RWPE2 (cell line): Measurements from ENCODE around the gene CDK3.

Experiments
- ATAC-seq: fragments of 200-7000 bp; cut with Tn5 transposase; 3 replicates; pipeline ENCODE4 v1.9.1; 2021; ENCODE audit warnings: low read depth
- DNase-seq: peaks from one replicate; pipeline ENCODE4 v3.0.0-alpha.2; 2020; ENCODE audit warnings: low spot score
- H3K27ac ChIP-seq: fragments of 450-650 bp; 2 replicates; pipeline ENCODE4 v1.5.1; 2017; ENCODE audit warnings: mild to moderate bottlenecking; ENCODE audit not compliant: poor library complexity, severe bottlenecking
- H3K27me3 ChIP-seq: fragments of 250-450 bp; sonication (Bioruptor Pico); 2 replicates; pipeline ENCODE4 v1.5.1; 2021; ENCODE audit warnings: mild to moderate bottlenecking, moderate library complexity; ENCODE audit not compliant: insufficient read depth, poor library complexity, severe bottlenecking
- H3K36me3 ChIP-seq: fragments of 250-450 bp; sonication (Bioruptor Pico); 2 replicates; pipeline ENCODE4 v1.5.1; 2020; ENCODE audit warnings: low read depth, mild to moderate bottlenecking, moderate library complexity
- H3K4me1 ChIP-seq: fragments of 250-450 bp; sonication (Bioruptor Pico); 2 replicates; pipeline ENCODE4 v1.5.1; 2021; ENCODE audit warnings: mild to moderate bottlenecking, moderate library complexity; ENCODE audit not compliant: insufficient read depth, poor library complexity, severe bottlenecking
- H3K4me3 ChIP-seq: fragments of 250-450 bp; sonication (Bioruptor Pico); 2 replicates; pipeline ENCODE4 v1.5.1; 2021; ENCODE audit warnings: mild to moderate bottlenecking, moderate library complexity; ENCODE audit not compliant: severe bottlenecking
- H3K9me3 ChIP-seq: fragments of 250-450 bp; sonication (Bioruptor Pico); 2 replicates; pipeline ENCODE4 v1.5.1; 2021; ENCODE audit warnings: mild to moderate bottlenecking, moderate library complexity; ENCODE audit not compliant: severe bottlenecking
- TF ChIP-seq, protein P1 (sequence below): fragments of 450-650 bp; IDR thresholded peaks from one replicate; pipeline ENCODE4 v1.5.1; 2017; ENCODE audit warnings: mild to moderate bottlenecking, moderate library complexity; ENCODE audit not compliant: poor library complexity, severe bottlenecking

The CDK3 gene

DNA sequence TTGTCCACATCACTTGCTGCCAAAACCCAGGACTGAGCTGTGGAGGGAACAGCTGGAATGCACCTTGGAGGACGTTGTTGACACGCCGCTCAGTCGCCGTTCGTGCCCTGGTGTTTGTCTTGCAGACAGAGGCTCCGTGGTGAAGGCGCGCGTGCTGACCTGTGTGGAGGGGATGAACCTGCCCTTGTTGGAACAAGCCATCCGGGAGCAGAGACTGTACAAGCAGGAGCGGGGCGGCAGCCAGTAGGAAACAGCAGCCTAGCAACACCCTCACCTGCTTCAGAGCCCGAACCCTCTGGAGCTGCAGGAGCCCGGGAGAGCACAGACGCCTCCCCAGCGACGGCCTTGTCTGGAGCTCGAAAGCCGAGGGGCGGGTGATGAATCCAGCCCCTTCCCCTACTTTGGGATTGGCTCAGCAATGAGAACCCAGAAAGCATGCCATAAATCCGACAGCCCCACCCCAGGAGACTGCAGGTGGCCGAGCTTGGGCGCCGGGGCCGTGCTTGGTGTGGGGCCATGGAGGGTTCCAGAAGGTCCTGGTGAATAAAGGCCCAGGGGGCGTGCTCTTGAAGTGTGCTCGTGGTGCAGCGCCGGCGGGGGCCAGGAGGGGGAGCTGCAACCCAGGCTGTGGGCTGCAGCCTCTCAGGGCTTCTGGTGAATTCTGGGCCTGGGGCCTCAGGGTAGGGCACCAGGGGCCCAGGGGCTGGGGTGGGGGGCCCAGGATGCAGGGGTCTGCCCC is 470 bp upstream of the CDK3 start:
- Histone ChIP-seq H3K27me3 (no peaks in the 10 kb centered on the region), H3K4me1 (peaks cover 9% of the 10 kb centered on the region), H3K4me3 (no peak overlapping the region), H3K36me3 (0 out of 2 replicates have a peak, but pooled peaks cover under 1% of the 10 kb centered on the region), H3K9me3 (no peaks in the 10 kb centered on the region), H3K27ac (no peak overlapping the region)
- no peak for ATAC-seq
- DNase-seq: no peak
- TF ChIP-seq, protein P1, sequence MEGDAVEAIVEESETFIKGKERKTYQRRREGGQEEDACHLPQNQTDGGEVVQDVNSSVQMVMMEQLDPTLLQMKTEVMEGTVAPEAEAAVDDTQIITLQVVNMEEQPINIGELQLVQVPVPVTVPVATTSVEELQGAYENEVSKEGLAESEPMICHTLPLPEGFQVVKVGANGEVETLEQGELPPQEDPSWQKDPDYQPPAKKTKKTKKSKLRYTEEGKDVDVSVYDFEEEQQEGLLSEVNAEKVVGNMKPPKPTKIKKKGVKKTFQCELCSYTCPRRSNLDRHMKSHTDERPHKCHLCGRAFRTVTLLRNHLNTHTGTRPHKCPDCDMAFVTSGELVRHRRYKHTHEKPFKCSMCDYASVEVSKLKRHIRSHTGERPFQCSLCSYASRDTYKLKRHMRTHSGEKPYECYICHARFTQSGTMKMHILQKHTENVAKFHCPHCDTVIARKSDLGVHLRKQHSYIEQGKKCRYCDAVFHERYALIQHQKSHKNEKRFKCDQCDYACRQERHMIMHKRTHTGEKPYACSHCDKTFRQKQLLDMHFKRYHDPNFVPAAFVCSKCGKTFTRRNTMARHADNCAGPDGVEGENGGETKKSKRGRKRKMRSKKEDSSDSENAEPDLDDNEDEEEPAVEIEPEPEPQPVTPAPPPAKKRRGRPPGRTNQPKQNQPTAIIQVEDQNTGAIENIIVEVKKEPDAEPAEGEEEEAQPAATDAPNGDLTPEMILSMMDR: peak; percentile 61

DNA sequence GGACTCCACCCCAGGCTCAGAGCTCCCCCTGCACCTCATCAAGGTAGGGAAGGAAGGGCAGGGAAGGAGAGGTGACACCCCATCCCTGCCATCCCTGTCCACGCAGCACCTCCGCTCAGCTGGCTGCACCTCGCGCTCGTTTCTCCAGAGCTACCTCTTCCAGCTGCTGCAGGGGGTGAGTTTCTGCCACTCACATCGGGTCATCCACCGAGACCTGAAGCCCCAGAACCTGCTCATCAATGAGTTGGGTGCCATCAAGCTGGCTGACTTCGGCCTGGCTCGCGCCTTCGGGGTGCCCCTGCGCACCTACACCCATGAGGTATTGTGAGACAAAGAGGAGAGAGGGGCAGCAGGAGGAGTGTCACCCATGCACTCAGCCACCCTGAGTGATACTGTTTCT is 1.4 kb downstream of the CDK3 start:
- H3K36me3 ChIP-seq: peaks cover 8% of the 10 kb centered on the region; the same call in 1 of the 2 replicates

DNA sequence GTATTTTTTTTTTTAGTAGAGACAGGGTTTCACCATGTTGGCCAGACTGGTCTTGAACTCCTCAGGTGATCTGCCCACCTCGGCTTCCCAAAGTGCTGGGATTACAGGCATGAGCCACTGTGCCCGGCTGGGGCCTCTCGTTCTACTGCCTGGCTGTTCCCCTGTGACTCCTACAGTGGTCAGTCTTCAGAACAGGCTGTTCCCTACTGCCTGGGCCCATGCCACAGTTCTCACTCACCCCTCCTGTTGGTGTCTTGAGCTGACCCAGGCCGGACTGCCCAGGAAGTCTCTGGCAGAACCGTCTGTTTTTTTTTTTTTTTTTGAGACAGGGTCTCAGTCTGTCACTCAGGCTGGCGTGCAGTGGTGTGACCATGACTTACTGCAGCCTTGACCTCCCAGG is 3.3 kb downstream of the CDK3 start:
- Histone ChIP-seq H3K27me3 (no peaks in the 10 kb centered on the region), H3K36me3 (peaks cover 8% of the 10 kb centered on the region; the same call in 1 of the 2 replicates), H3K27ac (no peak overlapping the region), H3K4me3 (no peak overlapping the region), H3K4me1 (no peaks in the 10 kb centered on the region), H3K9me3 (no peaks in the 10 kb centered on the region)
- no peak for DNase-seq
- TF ChIP-seq, protein P1: no peak
- no peak for ATAC-seq

More for the DNA sequence above, 1.4 kb downstream of the CDK3 start:
- TF ChIP-seq, protein P1: no peak
- DNase-seq (no peak), ATAC-seq (no peak)
- H3K4me1 ChIP-seq: peaks cover 3% of the 10 kb centered on the region
- H3K27ac ChIP-seq: no peak overlapping the region
- no peak overlapping the region for H3K4me3 ChIP-seq
- no peaks in the 10 kb centered on the region for H3K27me3 ChIP-seq
- H3K9me3 ChIP-seq: no peaks in the 10 kb centered on the region

DNA sequence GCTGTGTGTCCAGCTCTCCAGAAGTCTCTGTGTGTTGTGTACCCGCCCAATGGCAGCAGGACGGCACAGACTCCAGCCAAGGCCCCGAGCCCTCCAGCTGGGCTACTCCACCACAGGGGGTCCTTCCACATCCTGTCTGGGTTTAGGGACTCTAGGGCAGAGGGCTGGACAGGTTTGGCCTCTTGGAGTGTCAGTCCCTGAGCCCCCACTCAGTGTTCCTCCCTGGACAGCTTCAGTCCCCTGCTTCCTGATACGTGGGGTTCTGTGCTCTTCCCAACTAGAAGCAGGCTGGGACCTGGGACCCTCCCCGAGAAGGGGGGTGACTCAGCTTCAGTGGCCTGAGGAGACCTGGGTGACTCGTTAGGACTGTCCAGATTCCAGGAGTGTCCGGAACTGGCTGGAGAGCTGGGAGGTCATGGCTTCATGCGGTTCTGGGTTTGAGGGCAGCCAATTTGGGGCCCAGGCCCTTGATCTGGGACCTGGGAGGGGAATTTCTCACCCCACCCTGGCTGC is 4.2 kb downstream of the CDK3 start:
- H3K9me3 ChIP-seq: no peaks in the 10 kb centered on the region
- no peaks in the 10 kb centered on the region for H3K4me1 ChIP-seq
- H3K36me3 ChIP-seq: peaks cover 8% of the 10 kb centered on the region; the same call in 1 of the 2 replicates
- no peak overlapping the region for H3K27ac ChIP-seq
- DNase-seq (no peak), ATAC-seq (no peak)
- no peak overlapping the region for H3K4me3 ChIP-seq
- TF ChIP-seq, protein P1: no peak
- H3K27me3 ChIP-seq: no peaks in the 10 kb centered on the region
